Ishikawa (cell line): ENCODE measurements around the gene NCMAP.

Source experiments
- CEBPB ChIP-seq: IDR thresholded peaks from 2 replicates; pipeline ENCODE4 v1.6.1; 2012
- CREB1 ChIP-seq: IDR thresholded peaks from 2 replicates; pipeline ENCODE4 v1.6.1; 2012; ENCODE audit warnings: low read depth
- EGR1 ChIP-seq: IDR thresholded peaks from 2 replicates; pipeline ENCODE4 v1.6.1; 2012
- EP300 ChIP-seq: IDR thresholded peaks from 2 replicates; pipeline ENCODE4 v1.6.1; 2012; ENCODE audit warnings: borderline replicate concordance
- FOXM1 ChIP-seq: IDR thresholded peaks from 2 replicates; pipeline ENCODE4 v1.6.1; 2012; ENCODE audit warnings: low read depth, borderline replicate concordance
- MAX ChIP-seq: IDR thresholded peaks from 2 replicates; pipeline ENCODE4 v1.6.1; 2012
- NFIC ChIP-seq: IDR thresholded peaks from 2 replicates; pipeline ENCODE4 v1.6.1; 2012
- RAD21 ChIP-seq: IDR thresholded peaks from 2 replicates; pipeline ENCODE4 v1.6.1; 2012; ENCODE audit warnings: low read depth
- TAF1 ChIP-seq: IDR thresholded peaks from 2 replicates; pipeline ENCODE4 v1.6.1; 2012; ENCODE audit warnings: low read depth, mild to moderate bottlenecking
- TCF12 ChIP-seq: IDR thresholded peaks from 2 replicates; pipeline ENCODE4 v1.6.1; 2012; ENCODE audit warnings: low read depth
- TEAD4 ChIP-seq: IDR thresholded peaks from 2 replicates; pipeline ENCODE4 v1.6.1; 2012
- YY1 ChIP-seq: IDR thresholded peaks from 2 replicates; pipeline ENCODE4 v1.6.1; 2012; ENCODE audit warnings: low read depth
- ZBTB7A ChIP-seq: IDR thresholded peaks from 2 replicates; pipeline ENCODE4 v1.6.1; 2012; ENCODE audit warnings: low read depth
- TF ChIP-seq, protein P1 (sequence below): IDR thresholded peaks from 2 replicates; pipeline ENCODE4 v1.6.1; 2012
- TF ChIP-seq, protein P2 (sequence below): IDR thresholded peaks from 2 replicates; pipeline ENCODE4 v1.6.1; 2012; ENCODE audit warnings: low read depth, mild to moderate bottlenecking

Gene NCMAP

GRCh38 chr1:24558455-24558854, 2.6 kb downstream of the NCMAP start:
- no peak for TF ChIP-seq ZBTB7A
- no peak for TF ChIP-seq EP300
- TF ChIP-seq, protein P1, sequence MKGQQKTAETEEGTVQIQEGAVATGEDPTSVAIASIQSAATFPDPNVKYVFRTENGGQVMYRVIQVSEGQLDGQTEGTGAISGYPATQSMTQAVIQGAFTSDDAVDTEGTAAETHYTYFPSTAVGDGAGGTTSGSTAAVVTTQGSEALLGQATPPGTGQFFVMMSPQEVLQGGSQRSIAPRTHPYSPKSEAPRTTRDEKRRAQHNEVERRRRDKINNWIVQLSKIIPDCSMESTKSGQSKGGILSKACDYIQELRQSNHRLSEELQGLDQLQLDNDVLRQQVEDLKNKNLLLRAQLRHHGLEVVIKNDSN: no peak
- no peak for TF ChIP-seq EGR1
- no peak for TF ChIP-seq YY1
- TF ChIP-seq TCF12: no peak
- TF ChIP-seq, protein P2, sequence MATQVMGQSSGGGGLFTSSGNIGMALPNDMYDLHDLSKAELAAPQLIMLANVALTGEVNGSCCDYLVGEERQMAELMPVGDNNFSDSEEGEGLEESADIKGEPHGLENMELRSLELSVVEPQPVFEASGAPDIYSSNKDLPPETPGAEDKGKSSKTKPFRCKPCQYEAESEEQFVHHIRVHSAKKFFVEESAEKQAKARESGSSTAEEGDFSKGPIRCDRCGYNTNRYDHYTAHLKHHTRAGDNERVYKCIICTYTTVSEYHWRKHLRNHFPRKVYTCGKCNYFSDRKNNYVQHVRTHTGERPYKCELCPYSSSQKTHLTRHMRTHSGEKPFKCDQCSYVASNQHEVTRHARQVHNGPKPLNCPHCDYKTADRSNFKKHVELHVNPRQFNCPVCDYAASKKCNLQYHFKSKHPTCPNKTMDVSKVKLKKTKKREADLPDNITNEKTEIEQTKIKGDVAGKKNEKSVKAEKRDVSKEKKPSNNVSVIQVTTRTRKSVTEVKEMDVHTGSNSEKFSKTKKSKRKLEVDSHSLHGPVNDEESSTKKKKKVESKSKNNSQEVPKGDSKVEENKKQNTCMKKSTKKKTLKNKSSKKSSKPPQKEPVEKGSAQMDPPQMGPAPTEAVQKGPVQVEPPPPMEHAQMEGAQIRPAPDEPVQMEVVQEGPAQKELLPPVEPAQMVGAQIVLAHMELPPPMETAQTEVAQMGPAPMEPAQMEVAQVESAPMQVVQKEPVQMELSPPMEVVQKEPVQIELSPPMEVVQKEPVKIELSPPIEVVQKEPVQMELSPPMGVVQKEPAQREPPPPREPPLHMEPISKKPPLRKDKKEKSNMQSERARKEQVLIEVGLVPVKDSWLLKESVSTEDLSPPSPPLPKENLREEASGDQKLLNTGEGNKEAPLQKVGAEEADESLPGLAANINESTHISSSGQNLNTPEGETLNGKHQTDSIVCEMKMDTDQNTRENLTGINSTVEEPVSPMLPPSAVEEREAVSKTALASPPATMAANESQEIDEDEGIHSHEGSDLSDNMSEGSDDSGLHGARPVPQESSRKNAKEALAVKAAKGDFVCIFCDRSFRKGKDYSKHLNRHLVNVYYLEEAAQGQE: no peak
- TF ChIP-seq NFIC: no peak
- TF ChIP-seq CEBPB: no peak
- no peak for TF ChIP-seq MAX
- TF ChIP-seq RAD21: no peak
- no peak for TF ChIP-seq TEAD4
- no peak for TF ChIP-seq TAF1
- TF ChIP-seq FOXM1: no peak
- TF ChIP-seq CREB1: no peak

DNA sequence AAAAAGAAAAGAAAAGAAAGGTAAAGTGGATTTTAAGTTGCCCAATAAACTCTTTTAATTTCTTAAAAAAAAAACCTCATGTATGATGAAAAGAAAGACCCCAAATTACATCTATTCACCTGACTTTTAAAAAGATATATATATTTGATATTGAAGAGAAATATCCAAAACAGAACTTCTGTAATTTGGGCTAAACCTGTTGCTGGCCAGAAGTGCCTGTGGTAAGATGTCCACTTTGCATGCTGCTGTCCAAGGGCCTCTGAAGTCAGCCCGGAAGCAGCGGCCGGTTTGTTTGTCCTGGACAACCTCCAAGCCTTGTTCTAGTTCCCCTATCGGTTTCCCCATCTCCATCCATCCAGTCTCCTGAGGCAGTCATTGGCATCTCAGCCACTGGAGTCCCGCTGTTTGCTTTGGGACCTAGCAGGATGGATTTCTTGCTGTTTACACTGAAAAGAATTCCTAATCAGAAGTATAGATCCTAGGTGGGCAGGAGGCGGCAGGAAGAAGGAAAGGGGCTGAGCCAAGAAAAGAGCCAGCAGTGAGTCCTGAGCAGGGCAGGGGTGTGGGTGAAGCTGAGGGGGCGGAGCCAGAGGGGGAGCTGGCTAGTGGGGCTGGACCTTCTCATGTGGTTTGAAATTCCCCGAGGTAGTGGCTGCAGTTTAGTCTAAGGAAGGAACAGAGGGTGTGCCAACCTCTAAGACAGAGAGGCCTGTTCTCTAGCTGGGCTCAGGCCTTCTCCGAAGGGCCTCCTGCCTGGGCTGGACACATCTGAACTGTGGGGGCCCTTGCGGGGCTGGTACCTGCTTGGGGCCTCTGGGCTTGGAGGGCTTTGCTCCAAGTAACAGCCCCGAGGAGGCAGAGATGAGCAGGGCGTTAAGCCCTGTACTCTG, 3.3 kb downstream of the NCMAP start:
- TF ChIP-seq EP300: peak; percentile 73
- TF ChIP-seq FOXM1: no peak
- TF ChIP-seq, protein P1: no peak
- TF ChIP-seq CREB1: no peak
- TF ChIP-seq, protein P2: peak; percentile 29; the same call in 1 of the 2 replicates
- TF ChIP-seq TCF12: 0 out of 2 replicates have a peak, but pooled peaks have one; percentile 35
- peak; percentile 37; the same call in 1 of the 2 replicates for TF ChIP-seq YY1
- 0 out of 2 replicates have a peak, but pooled peaks have one; percentile 24 for TF ChIP-seq TEAD4
- no peak for TF ChIP-seq ZBTB7A
- no peak for TF ChIP-seq RAD21
- peak; percentile 86 for TF ChIP-seq NFIC
- no peak for TF ChIP-seq TAF1

DNA sequence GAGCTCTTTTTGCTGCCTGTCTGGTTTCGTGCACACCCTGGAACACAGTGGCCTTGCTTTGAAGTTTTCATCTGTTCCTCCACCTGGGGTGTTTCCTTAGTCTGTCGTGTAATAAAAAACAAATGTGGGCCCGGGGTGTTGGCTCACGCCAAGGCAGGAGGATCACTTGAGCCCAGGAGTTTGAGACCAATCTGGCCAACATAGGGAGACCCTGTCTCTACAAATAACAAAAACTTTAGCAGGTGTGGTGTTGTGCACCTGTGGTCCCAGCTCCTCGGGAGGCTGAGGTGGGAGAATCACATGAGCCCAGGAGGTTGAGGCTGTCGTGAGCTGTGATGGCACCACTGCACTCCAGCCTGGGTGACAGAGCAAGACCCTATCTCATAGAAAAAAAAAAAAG, 4.5 kb downstream of the NCMAP start:
- TF ChIP-seq, protein P1: no peak
- no peak for TF ChIP-seq FOXM1
- TF ChIP-seq MAX: no peak
- TF ChIP-seq EP300: no peak
- TF ChIP-seq EGR1: no peak
- TF ChIP-seq CREB1: no peak
- no peak for TF ChIP-seq YY1
- TF ChIP-seq RAD21: no peak
- TF ChIP-seq NFIC: no peak
- TF ChIP-seq TAF1: no peak
- no peak for TF ChIP-seq TEAD4

DNA sequence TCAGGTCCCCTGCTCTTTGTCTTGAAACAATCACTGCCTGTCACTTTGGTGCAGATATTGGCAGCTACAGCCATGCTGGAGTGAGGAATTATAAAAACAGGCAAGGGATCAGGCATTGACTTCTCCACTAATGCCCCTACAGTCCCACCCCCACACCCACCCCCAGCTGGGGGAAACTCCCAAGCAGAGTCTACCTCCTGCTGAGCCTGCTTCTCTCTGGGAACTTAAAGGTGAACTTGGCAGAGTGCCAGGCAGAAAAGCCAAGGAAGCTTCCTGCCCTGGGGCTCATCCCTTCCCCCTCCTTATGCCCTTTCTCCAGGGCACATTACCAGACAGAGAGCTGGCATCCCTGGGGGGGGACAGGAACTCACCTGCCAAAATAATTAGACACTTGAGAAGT, 6.7 kb downstream of the NCMAP start:
- TF ChIP-seq MAX (no peak), ZBTB7A (peak; percentile 61; the same call in 1 of the 2 replicates), EP300 (peak; percentile 76; the same call in 1 of the 2 replicates), TAF1 (no peak), FOXM1 (no peak), TEAD4 (peak; percentile 36), TCF12 (peak; percentile 75; the same call in 1 of the 2 replicates), NFIC (peak; percentile 97), RAD21 (peak; percentile 9; the same call in 1 of the 2 replicates), YY1 (0 out of 2 replicates have a peak, but pooled peaks have one; percentile 10), CREB1 (no peak), EGR1 (peak; percentile 39; the same call in 1 of the 2 replicates), CEBPB (no peak; the same call in 1 of the 2 replicates)
- TF ChIP-seq, protein P2: no peak
- TF ChIP-seq, protein P1: no peak
